Smooth muscle cell (in vitro differentiated cells): Measurements from ENCODE around the gene CDC40. TPM values are rescaled to one million over a fixed set of nuclear protein-coding genes. Genes with fewer than 3 reads are reported as not detected.

Source experiments
- DNase-seq: peaks from one replicate; lab custom pipeline; 2025; ENCODE audit not compliant: unreplicated experiment; lab: John Stamatoyannopoulos, UW
- H2AFZ ChIP-seq: fragments of 200-600 bp; sonication (generic); 2 replicates; pipeline ENCODE4 v1.6.0; 2016; ENCODE audit warnings: antibody characterized with exemption, low read depth, mild to moderate bottlenecking
- H3F3A ChIP-seq: fragments of 200-600 bp; sonication (generic); 2 replicates; pipeline ENCODE4 v1.6.0; 2017; ENCODE audit warnings: antibody characterized with exemption, low read depth
- H3K27ac ChIP-seq: fragments of 200-600 bp; sonication (generic); 2 replicates; pipeline ENCODE4 v1.5.1; 2016; ENCODE audit warnings: low read depth, mild to moderate bottlenecking
- H3K27me3 ChIP-seq: fragments of 200-600 bp; sonication (generic); 2 replicates; pipeline ENCODE4 v1.6.1; 2016; ENCODE audit warnings: low read depth, mild to moderate bottlenecking
- H3K36me3 ChIP-seq: fragments of 200-600 bp; sonication (generic); 2 replicates; pipeline ENCODE4 v1.5.1; 2016; ENCODE audit warnings: low read depth
- H3K4me1 ChIP-seq: fragments of 200-600 bp; sonication (generic); 2 replicates; pipeline ENCODE4 v1.5.1; 2016; ENCODE audit warnings: low read depth
- H3K4me2 ChIP-seq: fragments of 200-600 bp; sonication (generic); 2 replicates; pipeline ENCODE4 v1.6.0; 2016; ENCODE audit warnings: mild to moderate bottlenecking
- H3K4me3 ChIP-seq: fragments of 200-600 bp; sonication (generic); 2 replicates; pipeline ENCODE4 v1.5.1; 2016; ENCODE audit warnings: mild to moderate bottlenecking
- H3K79me2 ChIP-seq: fragments of 200-600 bp; sonication (generic); 2 replicates; pipeline ENCODE4 v1.6.0; 2016; ENCODE audit warnings: low read depth, mild to moderate bottlenecking
- H3K9ac ChIP-seq: fragments of 200-600 bp; sonication (generic); 2 replicates; pipeline ENCODE4 v1.6.0; 2016; ENCODE audit warnings: low read depth
- H3K9me3 ChIP-seq: fragments of 200-600 bp; sonication (generic); replicated peaks from 2 replicates; pipeline ENCODE4 v1.5.1; 2016; ENCODE audit warnings: low read depth
- H4K20me1 ChIP-seq: fragments of 200-600 bp; sonication (generic); 2 replicates; pipeline ENCODE4 v1.6.0; 2016; ENCODE audit warnings: low read depth
- CTCF ChIP-seq: fragments of 200-600 bp; sonication (generic); IDR thresholded peaks from 2 replicates; pipeline ENCODE4 v1.5.1; 2017; ENCODE audit warnings: borderline replicate concordance, mild to moderate bottlenecking, antibody characterized with exemption; ENCODE audit not compliant: insufficient read depth, poor library complexity, severe bottlenecking
- WGBS: methylation state at CpG from one replicate; pipeline ENCODE4 v1.1.7; 2016; ENCODE audit warnings: low lambda C conversion rate; 5-methylcytosine and 5-hydroxymethylcytosine counted together
- polyA plus RNA-seq: library from polyadenylated mRNA; unstranded; fragments of >200 nt; fragmentation: Nextera tagmentation; extraction: Ambion mirVana; gene quantifications from 2 replicates; pipeline ENCODE4 v1.2.1, GENCODE V29; 2016
- total RNA-seq: library from RNA; depleted of rRNA; stranded (reverse); fragments of >200 nt; gene quantifications from 2 replicates; pipeline ENCODE4 v1.2.3, GENCODE V29; 2014

CDC40 gene
- total RNA-seq, result 22.1 and 28.8 TPM in 2 replicates
- polyA plus RNA-seq, result 16.9 and 20.9 TPM in 2 replicates

DNA sequence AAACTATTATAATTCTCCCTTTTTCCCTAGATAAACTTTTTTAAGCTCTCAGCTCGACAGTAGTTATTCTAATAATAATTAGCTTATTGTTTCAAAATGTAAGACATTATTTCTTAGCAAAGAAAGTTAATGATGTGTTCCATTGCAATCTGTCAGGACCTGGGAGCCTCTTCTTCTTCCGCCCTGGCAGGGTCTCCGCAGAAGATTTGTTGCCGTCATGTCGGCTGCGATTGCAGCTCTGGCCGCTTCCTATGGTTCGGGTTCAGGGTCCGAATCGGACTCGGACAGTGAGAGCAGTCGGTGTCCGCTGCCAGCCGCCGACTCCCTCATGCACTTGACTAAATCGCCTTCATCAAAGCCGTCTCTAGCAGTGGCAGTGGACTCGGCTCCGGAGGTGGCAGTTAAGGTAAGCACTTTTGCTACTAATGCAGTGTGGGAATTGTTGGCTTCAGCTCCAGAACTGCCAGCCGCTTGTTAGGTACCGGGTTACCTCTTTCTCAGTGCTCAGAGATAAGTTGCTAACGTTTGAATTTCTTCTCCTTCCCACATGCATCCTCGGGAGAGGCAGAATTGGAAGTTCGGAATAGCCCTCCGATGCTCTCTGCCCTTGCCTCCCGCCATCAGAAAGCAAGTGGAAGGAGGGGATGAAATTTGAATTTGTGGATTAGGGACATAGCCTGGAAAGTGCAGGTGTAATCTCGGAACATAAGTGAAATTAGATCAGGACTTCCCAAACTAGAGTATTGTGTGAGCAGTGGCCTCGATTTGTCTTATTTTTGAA is at the start of gene CDC40:
Gene CDC40, plus strand, starts transcription at position 200 of the 781 bp plus-strand sequence. Its CDS starts 18 bp downstream, at position 218.
- Histone ChIP-seq H3K36me3 (no peaks in the 10 kb centered on the region), H3K4me1 (peaks cover 32% of the 10 kb centered on the region), H4K20me1 (peaks cover 59% of the 10 kb centered on the region), H3K27me3 (no peaks in the 10 kb centered on the region), H2AFZ (peak within 1 kb of the TSS; percentile 97), H3K79me2 (peaks cover 79% of the 10 kb centered on the region), H3K4me2 (peak within 1 kb of the TSS; percentile 95), H3F3A (no peaks in the 10 kb centered on the region), H3K27ac (peak within 1 kb of the TSS; percentile 89), H3K9ac (peak within 1 kb of the TSS; percentile 91), H3K4me3 (peak within 1 kb of the TSS; percentile 89), H3K9me3 (no peaks in the 10 kb centered on the region)
- DNase-seq, result peak; percentile 9
- WGBS, result 2% methylated on average over 28 of the region's 28 CpGs
- TF ChIP-seq CTCF, result no peak

DNA sequence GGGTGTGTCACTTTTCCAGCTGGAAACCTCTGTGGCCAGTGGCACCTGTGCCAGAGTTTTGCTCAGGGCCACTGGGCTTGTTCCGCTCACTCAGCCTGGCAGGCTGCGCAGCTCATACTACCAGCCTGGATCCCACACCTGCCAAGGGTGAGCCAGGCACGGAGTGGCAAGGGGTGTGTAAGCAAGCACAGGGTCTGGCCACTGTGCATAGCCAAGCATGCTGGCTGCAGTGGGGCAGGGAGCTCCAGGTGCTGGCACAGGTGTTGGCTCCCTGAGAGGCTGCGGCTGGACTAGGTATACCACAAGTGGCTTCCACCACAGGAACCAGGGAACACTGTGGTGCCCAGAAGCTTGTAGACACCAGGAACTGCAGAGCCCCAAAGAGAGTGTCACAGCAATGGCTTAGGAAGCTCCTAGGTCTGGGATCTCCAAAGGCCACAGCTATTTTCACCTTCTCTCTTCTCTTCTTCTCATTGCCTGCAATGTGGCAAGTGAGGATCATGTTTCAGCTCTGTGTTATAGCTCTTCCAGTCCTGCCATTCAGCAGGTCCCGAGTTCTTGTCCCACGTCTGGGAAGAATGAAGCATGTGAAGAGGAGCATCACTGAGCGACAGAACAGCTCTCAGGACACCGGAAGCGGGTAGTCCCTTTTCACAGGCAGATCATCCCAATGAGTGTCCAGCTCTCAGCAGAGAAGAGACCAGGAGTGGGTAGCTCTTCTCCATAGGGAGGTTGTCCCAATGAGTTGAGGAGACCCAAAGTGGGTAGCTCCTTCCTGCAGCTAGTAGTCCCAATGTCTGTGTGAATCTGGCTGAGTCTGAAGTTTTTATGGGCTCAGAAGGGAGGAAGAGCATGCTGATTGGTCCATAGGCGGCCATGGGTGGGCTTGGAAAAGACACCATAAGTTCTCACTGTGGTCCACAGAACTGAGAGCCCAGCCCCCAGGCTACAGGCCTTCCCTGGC is 42.0 kb upstream of the CDC40 start:
- Histone ChIP-seq H3K79me2 (peaks cover 9% of the 10 kb centered on the region), H3K4me1 (no peaks in the 10 kb centered on the region), H2AFZ (no peak overlapping the region), H3K4me2 (no peak overlapping the region), H3K9me3 (no peaks in the 10 kb centered on the region), H3K9ac (no peak overlapping the region), H3K4me3 (no peak overlapping the region), H3K27me3 (no peaks in the 10 kb centered on the region), H3K36me3 (no peaks in the 10 kb centered on the region), H4K20me1 (no peaks in the 10 kb centered on the region), H3K27ac (no peak overlapping the region), H3F3A (no peaks in the 10 kb centered on the region)
- no peak for TF ChIP-seq CTCF
- 95% methylated on average over 10 of the region's 10 CpGs for WGBS
- DNase-seq, result no peak

- H3K79me2 ChIP-seq, result peaks cover 9% of the 10 kb centered on the region
- H3K36me3 ChIP-seq, result no peaks in the 10 kb centered on the region
- no peak overlapping the region for H2AFZ ChIP-seq
- no peaks in the 10 kb centered on the region for H3F3A ChIP-seq
- H3K4me2 ChIP-seq, result no peak overlapping the region
- H4K20me1 ChIP-seq, result no peaks in the 10 kb centered on the region
- TF ChIP-seq CTCF, result no peak
- no peaks in the 10 kb centered on the region for H3K27me3 ChIP-seq
- H3K27ac ChIP-seq, result no peak overlapping the region
- no peak overlapping the region for H3K9ac ChIP-seq
- DNase-seq, result no peak
- no peaks in the 10 kb centered on the region for H3K9me3 ChIP-seq
- H3K4me1 ChIP-seq, result no peaks in the 10 kb centered on the region
- H3K4me3 ChIP-seq, result no peak overlapping the region
- 95% methylated on average over 9 of the region's 9 CpGs for WGBS
Measured at GRCh38 chr6:110139052-110139451, 41.2 kb upstream of the CDC40 start.
